Transverse colon (tissue), 4 donors: Measurements from ENCODE around the gene MRPL41. TPM values are rescaled to one million over a fixed set of nuclear protein-coding genes. Genes with fewer than 3 reads are reported as not detected.
"Not testable (repeated sequence)": the region's sequence is repeated elsewhere in the genome, so short reads cannot be mapped to it uniquely, and the experiment has no call there.

Experiments used
- DNase-seq: peaks from one replicate; pipeline ENCODE4 v3.0.0-alpha.2; 2019
- H3K27ac ChIP-seq, 4 donors: fragments of 200-600 bp; sonication (generic); 2 replicates each; pipeline ENCODE4 v1.5.1; 2016 to 2018; ENCODE audit warnings: inconsistent platforms in 4 of 4
- H3K27me3 ChIP-seq: fragments of 200-600 bp; sonication (generic); 2 replicates; pipeline ENCODE4 v1.5.1; 2017; ENCODE audit warnings: inconsistent platforms
- H3K36me3 ChIP-seq, 4 donors: fragments of 200-600 bp; sonication (generic); 2 replicates each; pipeline ENCODE4 v1.5.1; 2017 to 2019; ENCODE audit warnings: inconsistent platforms in 4 of 4
- H3K4me1 ChIP-seq, 4 donors: fragments of 200-600 bp; sonication (generic); 2 replicates each; pipeline ENCODE4 v1.5.1; 2017 to 2020; ENCODE audit warnings: inconsistent platforms in 4 of 4
- H3K4me3 ChIP-seq, 4 donors: fragments of 200-600 bp; sonication (generic); 1 replicate in 1 of 4; 2 replicates in 3 of 4; pipeline versions ENCODE4 v1.5.1 to v1.6.1; 2017 to 2019; ENCODE audit warnings: inconsistent platforms in 4 of 4
- H3K9me3 ChIP-seq, 2 donors: fragments of 200-600 bp; sonication (generic); 2 replicates each; pipeline ENCODE4 v1.5.1; 2017 to 2019; ENCODE audit warnings: inconsistent platforms in 2 of 2
- CTCF ChIP-seq, 5 experiments: fragments of 200-600 bp in 3 of 5; fragments of 450-650 bp in 2 of 5; sonication (generic) in 3 of 5; IDR thresholded peaks; 1 replicate in 2 of 5; 2 replicates in 3 of 5; pipeline ENCODE4 v1.5.1; 2016 to 2017; ENCODE audit warnings: antibody characterized with exemption in 5 of 5, inconsistent platforms in 3 of 5, mild to moderate bottlenecking in 2 of 5, moderate library complexity in 1 of 5
- EP300 ChIP-seq: sonication (generic); formaldehyde crosslinking; IDR thresholded peaks from one replicate; pipeline ENCODE4 v1.6.1; 2017; ENCODE audit warnings: antibody characterized with exemption, low read depth
- POLR2A ChIP-seq: fragments of 450-650 bp; IDR thresholded peaks from one replicate; pipeline ENCODE4 v1.6.1; 2016; ENCODE audit warnings: antibody characterized with exemption, mild to moderate bottlenecking, moderate library complexity
- POLR2AphosphoS5 ChIP-seq, 3 donors: sonication (generic); formaldehyde crosslinking; IDR thresholded peaks; one replicate each; pipeline ENCODE4 v1.6.1; 2016; ENCODE audit warnings: antibody characterized with exemption in 3 of 3
- WGBS, 2 donors: methylation state at CpG; one replicate each; pipeline ENCODE4 v1.1.5; 2018; ENCODE audit warnings: low coverage in 1 of 2; 5-methylcytosine and 5-hydroxymethylcytosine counted together
- in situ Hi-C, 4 donors: fragments of 200-750 bp; cut with MboI; loops; one replicate each; pipeline versions ENCODE4 v1.15.0 to v1.15.1; 2017; ENCODE audit warnings: low sequenced_read_pairs in 3 of 4, low pct_ligation_motif_present in 1 of 4, low pct_unique_long_range_greater_than_20kb in 1 of 4
- intact Hi-C: fragments of 100-400 bp; cut with DNase I; formaldehyde crosslinking; loops from one replicate; pipeline ENCODE4 v1.15.1; 2023; ENCODE audit warnings: low total_unique reads
- total RNA-seq, 4 donors: library from RNA; depleted of rRNA; stranded (reverse); fragments of >200 nt; gene quantifications; one replicate each; pipeline ENCODE4 v1.1.0, GENCODE V29; 2016

MRPL41 gene
- total RNA-seq, 4 donors from 2014 or later = 109 to 144 (median 119) TPM

- peak overlapping the region in 1 of 4 donors; percentile 22 for H3K27ac ChIP-seq
- TF ChIP-seq CTCF (IDR thresholded peaks at IDR 0.05) (peak in 1 of 5 experiments; percentile 7), POLR2A (no peak)
- H3K36me3 ChIP-seq = no peaks in the 10 kb centered on the region
- no peak for DNase-seq
- no peak overlapping the region for H3K4me3 ChIP-seq
- in situ Hi-C loops = no loop called here
- intact Hi-C loops = no loop called here
- H3K27me3 ChIP-seq = no peaks in the 10 kb centered on the region
- no peaks in the 10 kb centered on the region for H3K9me3 ChIP-seq
- H3K4me1 ChIP-seq = peaks cover 3 to 12% (median 7%) of the 10 kb centered on the region in 4 donors
Observed at GRCh38 chr9:137535120-137535428, 16.6 kb upstream of the MRPL41 start.

DNA sequence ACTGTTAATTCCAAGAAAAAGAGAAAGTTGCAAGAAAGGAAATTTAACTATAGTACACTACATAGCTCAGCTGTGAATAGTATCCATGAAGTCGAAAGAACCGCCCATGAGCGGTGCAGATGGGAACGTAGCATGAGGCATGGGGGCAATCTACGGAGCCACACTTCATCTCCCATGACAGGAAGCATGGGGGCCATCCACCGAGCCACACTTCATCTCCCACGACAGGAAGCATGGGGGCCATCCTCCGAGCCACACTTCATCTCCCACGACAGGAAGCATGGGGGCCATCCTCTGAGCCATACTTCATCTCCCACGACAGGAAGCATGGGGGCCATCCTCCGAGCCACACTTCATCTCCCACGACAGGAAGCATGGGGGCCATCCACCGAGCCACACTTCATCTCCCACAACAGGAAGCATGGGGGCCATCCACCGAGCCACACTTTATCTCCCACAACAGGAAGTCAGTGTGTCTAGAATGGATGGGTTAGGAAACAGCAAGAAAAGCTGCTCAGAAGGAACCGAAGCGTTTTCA, 15.0 kb upstream of the MRPL41 start:
- WGBS, 2 donors = 64 to 89% methylated on average over 7 to 16 of the region's 16 CpGs
- DNase-seq, H3K9me3 ChIP-seq, in situ Hi-C loops, intact Hi-C loops, H3K27ac ChIP-seq, H3K27me3 ChIP-seq, H3K4me3 ChIP-seq, H3K36me3 ChIP-seq: not testable (repeated sequence)
- H3K4me1 ChIP-seq = peaks cover 3 to 12% (median 7%) of the 10 kb centered on the region in 4 donors

DNA sequence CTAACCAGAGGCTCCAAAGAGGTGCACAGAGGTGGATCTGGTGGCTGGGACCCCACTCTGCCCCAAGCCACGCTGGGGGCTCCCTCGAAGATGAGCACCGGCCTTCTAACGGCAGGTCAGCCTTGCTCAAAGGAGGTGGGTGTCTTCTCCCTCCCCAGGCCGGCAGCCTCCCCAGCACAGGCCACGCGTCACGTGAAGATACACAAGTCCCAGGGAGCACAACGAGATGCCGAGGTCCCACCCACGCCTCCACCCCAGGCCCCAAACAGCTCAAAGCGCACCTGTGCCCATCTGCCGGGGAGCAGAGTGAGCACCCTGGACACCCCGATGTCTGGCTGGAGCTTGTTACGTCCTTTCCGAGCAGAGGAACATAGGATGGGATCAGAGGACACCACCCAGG, 13.6 kb upstream of the MRPL41 start:
- no peak overlapping the region for H3K4me3 ChIP-seq
- peaks cover 0 to under 1% (median 0%) of the 10 kb centered on the region in 4 donors for H3K36me3 ChIP-seq
- TF ChIP-seq POLR2A (no peak), POLR2AphosphoS5 (IDR thresholded peaks at IDR 0.05) (no peak), CTCF (IDR thresholded peaks at IDR 0.05) (no peak), EP300 (no peak)
- no peaks in the 10 kb centered on the region for H3K27me3 ChIP-seq
- 98% methylated on average over 14 of the region's 16 CpGs; no CpG with 5 or more reads in 1 of the 2 donors for WGBS, 2 donors
- DNase-seq = no peak
- no peak overlapping the region for H3K27ac ChIP-seq
- in situ Hi-C loops (no loop called here), intact Hi-C loops (no loop called here)
- H3K9me3 ChIP-seq = no peaks in the 10 kb centered on the region
- peaks cover 3 to 12% (median 7%) of the 10 kb centered on the region in 4 donors for H3K4me1 ChIP-seq

GRCh38 chr9:137540536-137540935, 11.1 kb upstream of the MRPL41 start:
- peaks cover 0 to 4% (median 0%) of the 10 kb centered on the region in 4 donors for H3K36me3 ChIP-seq
- H3K9me3 ChIP-seq = no peaks in the 10 kb centered on the region
- in situ Hi-C loops = no loop called here
- intact Hi-C loops = no loop called here
- WGBS, 2 donors = 88% methylated on average over 18 of the region's 18 CpGs; no CpG with 5 or more reads in 1 of the 2 donors
- no peak for DNase-seq
- TF ChIP-seq POLR2A (no peak), EP300 (no peak), POLR2AphosphoS5 (IDR thresholded peaks at IDR 0.05) (no peak), CTCF (IDR thresholded peaks at IDR 0.05) (no peak)
- no peaks in the 10 kb centered on the region for H3K27me3 ChIP-seq
- no peak overlapping the region for H3K27ac ChIP-seq
- no peak overlapping the region for H3K4me3 ChIP-seq
- H3K4me1 ChIP-seq = peaks cover 0 to under 1% (median 0%) of the 10 kb centered on the region in 4 donors

- intact Hi-C loops = no loop called here
- no peak overlapping the region for H3K4me3 ChIP-seq
- no peaks in the 10 kb centered on the region for H3K9me3 ChIP-seq
- H3K27ac ChIP-seq = no peak overlapping the region
- no peak for TF ChIP-seq CTCF (IDR thresholded peaks at IDR 0.05)
- no peak for TF ChIP-seq POLR2A
- TF ChIP-seq POLR2AphosphoS5 (IDR thresholded peaks at IDR 0.05) = no peak
- TF ChIP-seq EP300 = no peak
- H3K36me3 ChIP-seq = peaks cover 0 to 4% (median 0%) of the 10 kb centered on the region in 4 donors
- no peaks in the 10 kb centered on the region for H3K4me1 ChIP-seq
- in situ Hi-C loops = no loop called here
- 90 to 92% methylated on average over 10 to 18 of the region's 20 CpGs for WGBS, 2 donors
- no peaks in the 10 kb centered on the region for H3K27me3 ChIP-seq
- no peak for DNase-seq
Observed at GRCh38 chr9:137542486-137542885, 9.2 kb upstream of the MRPL41 start.
